GM13976 (cell line): Measurements from ENCODE around the gene LSM14B.

ENCODE experiments used
- DNase-seq: peaks from one replicate; pipeline ENCODE4 v3.0.0; 2012; ENCODE audit warnings: low spot score
- in situ Hi-C: fragments of 300-500 bp; cut with MboI; formaldehyde crosslinking; loops from one replicate; pipeline ENCODE4 v1.12.0; 2022; ENCODE audit warnings: low sequenced_read_pairs, mixed read lengths, inconsistent platforms; ENCODE audit not compliant: unreplicated experiment
- TF ChIP-seq, protein P1 (sequence below): IDR thresholded peaks from 2 replicates; pipeline ENCODE4 v1.5.1; 2012; ENCODE audit warnings: borderline replicate concordance, mild to moderate bottlenecking; ENCODE audit not compliant: insufficient read depth; ENCODE audit errors: extremely low read depth, missing control alignments, control extremely low read depth

LSM14B gene

DNA sequence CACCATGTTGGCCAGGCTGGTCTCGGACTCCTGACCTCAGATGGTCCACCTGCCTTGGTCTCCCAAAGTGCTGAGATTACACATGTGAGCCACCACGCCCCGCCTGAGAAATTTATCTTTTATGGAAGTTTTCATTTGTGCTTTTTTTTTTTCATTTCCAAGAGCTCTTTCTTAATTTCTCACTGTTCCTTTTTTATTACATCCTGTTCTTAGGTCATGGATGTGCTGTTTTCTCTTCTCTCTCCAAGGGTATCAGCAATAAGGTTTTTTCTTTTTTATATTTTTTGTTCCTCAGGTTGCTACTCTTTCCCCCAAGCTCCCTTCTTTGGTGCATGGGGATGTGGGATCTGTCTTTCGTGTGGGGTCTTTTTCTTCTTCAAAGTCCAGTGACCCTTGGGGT, 21.2 kb upstream of the LSM14B start:
- DNase-seq, result no peak
- in situ Hi-C loops, result no loop called here
- TF ChIP-seq, protein P1, sequence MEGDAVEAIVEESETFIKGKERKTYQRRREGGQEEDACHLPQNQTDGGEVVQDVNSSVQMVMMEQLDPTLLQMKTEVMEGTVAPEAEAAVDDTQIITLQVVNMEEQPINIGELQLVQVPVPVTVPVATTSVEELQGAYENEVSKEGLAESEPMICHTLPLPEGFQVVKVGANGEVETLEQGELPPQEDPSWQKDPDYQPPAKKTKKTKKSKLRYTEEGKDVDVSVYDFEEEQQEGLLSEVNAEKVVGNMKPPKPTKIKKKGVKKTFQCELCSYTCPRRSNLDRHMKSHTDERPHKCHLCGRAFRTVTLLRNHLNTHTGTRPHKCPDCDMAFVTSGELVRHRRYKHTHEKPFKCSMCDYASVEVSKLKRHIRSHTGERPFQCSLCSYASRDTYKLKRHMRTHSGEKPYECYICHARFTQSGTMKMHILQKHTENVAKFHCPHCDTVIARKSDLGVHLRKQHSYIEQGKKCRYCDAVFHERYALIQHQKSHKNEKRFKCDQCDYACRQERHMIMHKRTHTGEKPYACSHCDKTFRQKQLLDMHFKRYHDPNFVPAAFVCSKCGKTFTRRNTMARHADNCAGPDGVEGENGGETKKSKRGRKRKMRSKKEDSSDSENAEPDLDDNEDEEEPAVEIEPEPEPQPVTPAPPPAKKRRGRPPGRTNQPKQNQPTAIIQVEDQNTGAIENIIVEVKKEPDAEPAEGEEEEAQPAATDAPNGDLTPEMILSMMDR, result no peak

DNA sequence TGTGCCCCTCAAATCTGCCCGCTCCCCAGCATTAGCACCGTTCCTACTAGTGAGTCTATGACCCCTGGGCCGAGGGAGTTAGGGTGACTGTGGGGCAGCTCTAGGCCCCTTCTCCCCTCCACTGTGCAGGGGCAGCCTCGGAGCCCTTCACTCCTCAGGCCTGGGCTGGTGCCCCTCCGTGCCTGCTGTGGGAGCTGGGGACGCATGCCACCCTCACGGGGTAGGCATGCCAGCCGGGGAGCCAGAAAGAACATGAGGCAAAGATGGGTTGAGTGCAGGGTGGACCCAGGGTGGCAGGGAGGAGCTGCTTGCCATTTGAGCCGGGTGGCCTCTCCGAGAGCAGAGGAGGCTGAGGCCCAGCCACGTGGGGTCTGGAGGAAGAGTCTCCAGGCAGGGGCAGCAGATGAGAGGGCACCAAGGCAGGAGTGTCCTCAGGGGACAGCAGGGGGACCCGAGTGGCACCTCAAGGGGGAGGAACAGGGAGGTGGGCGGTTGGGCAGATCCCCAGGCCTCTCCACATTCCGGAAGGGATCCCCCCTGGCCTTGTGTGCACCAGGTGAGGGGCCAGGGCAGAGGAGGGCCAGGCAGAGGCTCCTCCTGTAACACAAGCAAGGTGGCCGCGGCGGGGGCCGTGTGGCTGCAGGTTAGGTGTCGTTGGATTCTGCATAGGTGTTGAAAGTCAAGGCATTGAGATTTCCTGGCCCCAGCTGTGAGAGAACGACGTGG, 18.6 kb upstream of the LSM14B start:
- TF ChIP-seq, protein P1, result no peak
- in situ Hi-C loops, result no loop called here
- no peak for DNase-seq

DNA sequence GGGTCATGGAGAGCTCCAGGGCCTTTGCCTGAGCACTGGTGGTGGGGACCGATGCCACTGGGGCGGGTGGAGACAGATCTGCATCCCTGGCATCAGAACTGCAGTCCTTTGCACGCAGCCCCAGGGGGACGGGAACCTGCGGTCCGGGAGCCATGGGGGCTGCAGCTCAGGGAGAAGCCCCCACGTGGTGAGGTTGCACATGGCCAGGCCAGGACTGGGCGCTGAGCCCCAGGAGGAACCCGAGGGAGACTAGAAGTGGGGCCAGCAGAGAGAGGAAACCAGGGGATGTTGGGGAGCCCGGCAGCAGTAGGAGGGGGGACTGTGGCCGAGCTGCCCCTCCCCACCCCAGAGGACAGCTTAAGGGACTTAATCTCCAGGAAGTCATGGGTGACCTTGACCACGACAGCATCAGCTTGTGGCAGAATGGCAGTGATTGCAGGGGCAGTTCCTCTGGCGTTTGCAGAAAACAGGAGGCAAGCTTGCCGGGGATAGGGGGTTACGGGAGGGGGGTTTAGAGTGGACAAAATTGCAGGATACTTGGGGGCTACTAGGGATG, 18.0 kb upstream of the LSM14B start:
- DNase-seq, result no peak

DNA sequence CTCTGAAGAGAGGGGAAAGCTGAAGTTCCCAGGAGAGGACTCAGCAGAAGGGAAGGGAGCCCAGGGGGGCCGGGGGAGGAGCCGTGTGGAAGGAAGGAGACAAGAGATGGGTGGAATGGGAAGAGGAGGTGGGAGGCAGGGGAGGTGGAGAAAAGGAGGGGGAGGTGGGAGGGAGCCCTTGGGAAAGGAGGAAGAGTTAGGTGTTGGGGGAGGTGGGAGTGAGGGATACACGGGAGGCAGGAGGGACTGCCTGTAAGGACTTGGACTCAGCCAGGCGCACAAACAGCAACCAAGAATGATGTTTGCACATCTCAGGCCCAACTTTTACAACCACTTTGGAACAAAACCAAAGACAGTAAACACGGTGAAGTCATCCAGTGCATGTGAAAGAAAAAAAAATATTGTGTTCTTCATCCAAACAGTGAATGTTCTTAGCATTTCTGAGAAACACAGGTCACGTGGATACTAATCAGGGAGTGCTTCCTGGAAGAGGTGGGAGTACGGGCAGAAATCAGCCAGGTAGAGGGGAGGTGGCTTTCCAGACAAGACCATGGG, 17.4 kb upstream of the LSM14B start:
- TF ChIP-seq, protein P1, result no peak
- DNase-seq, result no peak
- in situ Hi-C loops, result no loop called here

More for the DNA sequence above, 18.0 kb upstream of the LSM14B start:
- in situ Hi-C loops, result no loop called here
- TF ChIP-seq, protein P1, result no peak

DNA sequence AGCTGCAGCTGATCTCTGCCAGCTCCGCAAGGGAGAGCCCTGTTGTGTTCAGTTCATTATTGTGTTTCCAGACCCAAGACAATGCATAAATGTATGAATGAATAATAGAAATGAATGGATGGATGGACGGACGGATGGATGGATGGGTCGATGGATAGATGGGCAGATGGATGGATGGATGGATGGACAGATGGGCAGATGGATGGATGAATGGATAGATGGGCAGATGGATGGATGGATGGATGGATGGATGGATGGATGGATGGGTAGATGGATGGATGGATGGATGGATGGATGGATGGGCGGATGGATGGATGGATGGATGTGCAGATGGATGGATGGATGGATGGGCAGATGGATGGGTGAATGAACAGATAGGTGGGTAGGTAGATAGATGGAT, 16.7 kb upstream of the LSM14B start:
- TF ChIP-seq, protein P1, result no peak
- no peak for DNase-seq
- in situ Hi-C loops, result no loop called here

DNA sequence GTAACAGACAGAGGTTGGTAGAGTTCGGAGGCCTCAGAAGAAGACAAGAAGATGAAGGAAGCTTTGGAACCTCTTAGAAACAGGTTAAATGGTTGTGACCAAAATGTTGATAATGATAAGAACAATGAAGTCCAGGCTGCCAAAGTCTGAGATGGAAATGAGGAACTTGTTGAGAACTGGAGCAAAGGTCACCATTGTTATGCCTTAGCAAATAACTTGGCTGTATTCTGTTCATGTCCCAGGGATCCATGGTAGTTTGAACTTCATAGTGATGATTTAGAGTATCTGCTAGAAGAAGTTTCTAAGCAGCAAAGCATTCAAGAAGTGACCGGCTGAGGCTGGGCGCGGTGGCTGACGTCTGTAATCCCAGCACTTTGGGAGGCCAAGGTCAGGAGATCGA, 11.1 kb upstream of the LSM14B start:
- no peak for DNase-seq
- TF ChIP-seq, protein P1, result no peak
- in situ Hi-C loops, result no loop called here

DNA sequence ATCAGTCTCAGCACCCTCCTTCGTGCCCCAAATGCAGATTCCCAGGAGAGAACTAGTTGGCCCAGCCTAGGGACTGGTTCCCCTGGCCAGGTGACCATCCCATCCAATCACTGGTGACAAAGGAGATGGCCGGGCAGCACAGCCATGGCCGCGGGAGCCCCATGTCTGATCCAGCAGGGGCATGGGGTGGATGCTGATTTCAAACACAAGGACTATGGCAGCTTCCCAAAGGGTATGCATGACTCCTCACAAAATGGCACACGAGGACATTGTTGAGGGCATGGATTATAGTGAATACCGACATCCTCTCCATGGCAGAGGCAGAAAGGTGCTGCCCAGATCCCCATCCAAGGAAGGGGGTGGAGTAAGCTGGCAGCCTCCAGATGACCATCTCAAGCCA, 9.9 kb upstream of the LSM14B start:
- TF ChIP-seq, protein P1, result no peak
- no peak for DNase-seq
- in situ Hi-C loops, result no loop called here
